WTC11 (cell line): ENCODE results near the gene FHOD3. TPM values are rescaled to one million over a fixed set of nuclear protein-coding genes. Genes with fewer than 3 reads are reported as not detected.

Experiments
- ATAC-seq: fragments of 200-7000 bp; cut with Tn5 transposase; 2 replicates; pipeline ENCODE4 v1.10.0; 2021; ENCODE audit warnings: mild to moderate bottlenecking, moderate library complexity
- CTCF ChIA-PET: fragments of 300-600 bp; sonication (Branson Sonifier 250); formaldehyde crosslinking; loops from one replicate; lab custom pipeline; 2021; ENCODE audit warnings: antibody characterized with exemption; lab: Charles Lee
- POLR2A ChIA-PET: fragments of 350-600 bp; sonication (Branson Sonifier 250); formaldehyde crosslinking; loops from one replicate; lab custom pipeline; 2021; ENCODE audit warnings: antibody characterized with exemption; lab: Charles Lee
- DNase-seq: peaks from one replicate; pipeline ENCODE4 v3.0.0; 2021; ENCODE audit warnings: low spot score
- H3K27ac Mint-ChIP-seq: 2 replicates; pipeline ENCODE4 v1.8.0; 2021; ENCODE audit warnings: mixed read lengths
- H3K27me3 Mint-ChIP-seq: 2 replicates; pipeline ENCODE4 v1.8.0; 2021; ENCODE audit warnings: low read depth, mild to moderate bottlenecking, moderate library complexity, mixed read lengths
- H3K36me3 Mint-ChIP-seq: 2 replicates; pipeline ENCODE4 v1.8.0; 2021; ENCODE audit warnings: mixed read lengths
- H3K4me1 Mint-ChIP-seq: 2 replicates; pipeline ENCODE4 v1.8.0; 2022; ENCODE audit warnings: mixed read lengths
- H3K4me3 Mint-ChIP-seq: 2 replicates; pipeline ENCODE4 v1.8.0; 2021; ENCODE audit warnings: mild to moderate bottlenecking, moderate library complexity, mixed read lengths
- H3K9me3 Mint-ChIP-seq: 2 replicates; pipeline ENCODE4 v1.8.0; 2021; ENCODE audit warnings: mixed read lengths
- ETV6 ChIP-seq: sonication (generic); formaldehyde crosslinking; IDR thresholded peaks from 2 replicates; pipeline ENCODE4 v1.8.1; 2022; ENCODE audit warnings: mild to moderate bottlenecking, missing genetic modification reagents
- GTF2I ChIP-seq: fragments of 250-450 bp; sonication (Bioruptor Pico); conservative IDR thresholded peaks from 2 replicates; pipeline ENCODE4 v1.4.0; 2021; ENCODE audit warnings: mild to moderate bottlenecking
- MYBL2 ChIP-seq: sonication (generic); formaldehyde crosslinking; IDR thresholded peaks from 2 replicates; pipeline ENCODE4 v1.8.1; 2023; ENCODE audit warnings: mild to moderate bottlenecking, moderate library complexity, missing genetic modification reagents
- NFYB ChIP-seq: sonication (generic); formaldehyde crosslinking; conservative IDR thresholded peaks from 2 replicates; pipeline ENCODE4 v1.8.0; 2022; ENCODE audit warnings: low read depth, missing genetic modification reagents
- NR3C1 ChIP-seq: sonication (generic); formaldehyde crosslinking; conservative IDR thresholded peaks from 2 replicates; pipeline ENCODE4 v1.8.1; 2023; ENCODE audit warnings: low read depth, mild to moderate bottlenecking, missing genetic modification reagents
- PRRX2 ChIP-seq: fragments of 250-450 bp; sonication (Bioruptor Pico); IDR thresholded peaks from 2 replicates; pipeline ENCODE4 v1.8.0; 2021; ENCODE audit warnings: mild to moderate bottlenecking
- RELA ChIP-seq: sonication (generic); formaldehyde crosslinking; IDR thresholded peaks from 2 replicates; pipeline ENCODE4 v1.8.1; 2022; ENCODE audit warnings: missing genetic modification reagents, mild to moderate bottlenecking, borderline replicate concordance
- SMAD4 ChIP-seq: sonication (generic); formaldehyde crosslinking; IDR thresholded peaks from 2 replicates; pipeline ENCODE4 v1.8.0; 2022; ENCODE audit warnings: mild to moderate bottlenecking, missing genetic modification reagents
- TEAD1 ChIP-seq: sonication (generic); formaldehyde crosslinking; IDR thresholded peaks from 2 replicates; pipeline ENCODE4 v1.8.0; 2022; ENCODE audit warnings: mild to moderate bottlenecking, missing genetic modification reagents
- ZNF232 ChIP-seq: sonication (generic); formaldehyde crosslinking; IDR thresholded peaks from 2 replicates; pipeline ENCODE4 v1.8.0; 2022; ENCODE audit warnings: mild to moderate bottlenecking, missing genetic modification reagents
- total RNA-seq: library from RNA; stranded (reverse); gene quantifications from 3 replicates; pipeline ENCODE4 v1.2.3, GENCODE V29; 2021
- TF ChIP-seq, protein P1 (sequence below): fragments of 250-450 bp; sonication (Bioruptor Pico); IDR thresholded peaks from 2 replicates; pipeline ENCODE4 v1.9.0; 2021; ENCODE audit warnings: mild to moderate bottlenecking, borderline replicate concordance
- TF ChIP-seq, protein P2 (sequence below): sonication (generic); formaldehyde crosslinking; IDR thresholded peaks from 2 replicates; pipeline ENCODE4 v1.8.1; 2022; ENCODE audit warnings: mild to moderate bottlenecking, moderate library complexity, missing genetic modification reagents
- TF ChIP-seq, protein P3 (sequence below): sonication (generic); formaldehyde crosslinking; IDR thresholded peaks from 2 replicates; pipeline ENCODE4 v1.8.0; 2023; ENCODE audit warnings: missing genetic modification reagents, mild to moderate bottlenecking, borderline replicate concordance
- TF ChIP-seq, protein P4 (sequence below): sonication (generic); formaldehyde crosslinking; IDR thresholded peaks from 2 replicates; pipeline ENCODE4 v1.8.0; 2022; ENCODE audit warnings: mild to moderate bottlenecking, missing genetic modification reagents
- TF ChIP-seq, protein P5 (sequence below): sonication (generic); formaldehyde crosslinking; conservative IDR thresholded peaks from 2 replicates; pipeline ENCODE4 v1.8.1; 2022; ENCODE audit warnings: mild to moderate bottlenecking, missing genetic modification reagents

Gene FHOD3
- total RNA-seq, 1 experiment from 2014 or later, result 3.8 TPM

DNA sequence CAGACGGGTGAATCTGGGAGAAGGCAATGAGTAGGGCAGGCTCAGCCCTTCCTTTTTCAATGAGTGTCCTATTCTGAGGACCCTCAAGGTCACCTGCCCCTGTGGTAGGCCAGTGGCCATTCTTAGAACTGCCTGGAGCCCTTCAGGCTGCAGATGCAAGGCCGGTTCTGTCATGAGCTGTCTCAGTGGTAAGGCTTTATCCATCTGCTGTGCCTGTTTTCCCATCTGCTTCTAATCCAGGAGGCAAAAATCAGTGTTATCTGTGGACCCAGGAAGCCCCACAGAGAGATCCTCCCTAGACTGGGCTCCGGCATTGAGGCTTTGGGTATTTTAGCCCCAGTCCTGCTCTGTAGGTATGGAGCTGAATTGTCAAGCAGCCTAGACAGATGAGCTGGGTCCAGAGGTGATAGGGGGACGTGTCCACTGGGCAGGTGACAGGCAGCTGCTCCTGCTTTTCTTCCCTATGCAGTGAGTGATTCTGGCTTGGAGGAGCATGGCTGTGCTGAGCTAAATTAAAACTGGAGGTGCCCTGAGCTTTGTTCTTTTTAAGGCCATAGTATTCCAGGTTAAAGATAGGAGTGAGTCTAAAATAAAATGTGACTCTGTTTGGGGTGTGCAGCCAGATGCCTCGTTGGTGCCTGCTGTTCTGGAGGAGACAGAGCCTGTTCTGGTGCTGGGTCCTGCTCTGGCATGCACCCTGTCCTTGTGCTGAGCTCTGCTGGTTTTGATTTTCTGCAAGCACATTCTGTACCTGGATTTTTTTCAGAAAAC, 92.5 kb downstream of the FHOD3 start:
- DNase-seq (no peak), ATAC-seq (no peak)
- CTCF ChIA-PET, result no interaction called here
- H3K4me1 Mint-ChIP-seq, result peaks cover 7% of the 10 kb centered on the region
- no peak for TF ChIP-seq MYBL2 (CRISPR knock-in tag)
- TF ChIP-seq NFYB, result no peak
- TF ChIP-seq PRRX2 (CRISPR knock-in tag), result no peak
- TF ChIP-seq, protein P1, sequence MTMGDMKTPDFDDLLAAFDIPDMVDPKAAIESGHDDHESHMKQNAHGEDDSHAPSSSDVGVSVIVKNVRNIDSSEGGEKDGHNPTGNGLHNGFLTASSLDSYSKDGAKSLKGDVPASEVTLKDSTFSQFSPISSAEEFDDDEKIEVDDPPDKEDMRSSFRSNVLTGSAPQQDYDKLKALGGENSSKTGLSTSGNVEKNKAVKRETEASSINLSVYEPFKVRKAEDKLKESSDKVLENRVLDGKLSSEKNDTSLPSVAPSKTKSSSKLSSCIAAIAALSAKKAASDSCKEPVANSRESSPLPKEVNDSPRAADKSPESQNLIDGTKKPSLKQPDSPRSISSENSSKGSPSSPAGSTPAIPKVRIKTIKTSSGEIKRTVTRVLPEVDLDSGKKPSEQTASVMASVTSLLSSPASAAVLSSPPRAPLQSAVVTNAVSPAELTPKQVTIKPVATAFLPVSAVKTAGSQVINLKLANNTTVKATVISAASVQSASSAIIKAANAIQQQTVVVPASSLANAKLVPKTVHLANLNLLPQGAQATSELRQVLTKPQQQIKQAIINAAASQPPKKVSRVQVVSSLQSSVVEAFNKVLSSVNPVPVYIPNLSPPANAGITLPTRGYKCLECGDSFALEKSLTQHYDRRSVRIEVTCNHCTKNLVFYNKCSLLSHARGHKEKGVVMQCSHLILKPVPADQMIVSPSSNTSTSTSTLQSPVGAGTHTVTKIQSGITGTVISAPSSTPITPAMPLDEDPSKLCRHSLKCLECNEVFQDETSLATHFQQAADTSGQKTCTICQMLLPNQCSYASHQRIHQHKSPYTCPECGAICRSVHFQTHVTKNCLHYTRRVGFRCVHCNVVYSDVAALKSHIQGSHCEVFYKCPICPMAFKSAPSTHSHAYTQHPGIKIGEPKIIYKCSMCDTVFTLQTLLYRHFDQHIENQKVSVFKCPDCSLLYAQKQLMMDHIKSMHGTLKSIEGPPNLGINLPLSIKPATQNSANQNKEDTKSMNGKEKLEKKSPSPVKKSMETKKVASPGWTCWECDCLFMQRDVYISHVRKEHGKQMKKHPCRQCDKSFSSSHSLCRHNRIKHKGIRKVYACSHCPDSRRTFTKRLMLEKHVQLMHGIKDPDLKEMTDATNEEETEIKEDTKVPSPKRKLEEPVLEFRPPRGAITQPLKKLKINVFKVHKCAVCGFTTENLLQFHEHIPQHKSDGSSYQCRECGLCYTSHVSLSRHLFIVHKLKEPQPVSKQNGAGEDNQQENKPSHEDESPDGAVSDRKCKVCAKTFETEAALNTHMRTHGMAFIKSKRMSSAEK (CRISPR knock-in tag), result no peak
- no peak for TF ChIP-seq SMAD4
- TF ChIP-seq, protein P2, sequence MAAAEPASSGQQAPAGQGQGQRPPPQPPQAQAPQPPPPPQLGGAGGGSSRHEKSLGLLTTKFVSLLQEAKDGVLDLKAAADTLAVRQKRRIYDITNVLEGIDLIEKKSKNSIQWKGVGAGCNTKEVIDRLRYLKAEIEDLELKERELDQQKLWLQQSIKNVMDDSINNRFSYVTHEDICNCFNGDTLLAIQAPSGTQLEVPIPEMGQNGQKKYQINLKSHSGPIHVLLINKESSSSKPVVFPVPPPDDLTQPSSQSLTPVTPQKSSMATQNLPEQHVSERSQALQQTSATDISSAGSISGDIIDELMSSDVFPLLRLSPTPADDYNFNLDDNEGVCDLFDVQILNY (CRISPR knock-in tag), result no peak
- TF ChIP-seq, protein P3, sequence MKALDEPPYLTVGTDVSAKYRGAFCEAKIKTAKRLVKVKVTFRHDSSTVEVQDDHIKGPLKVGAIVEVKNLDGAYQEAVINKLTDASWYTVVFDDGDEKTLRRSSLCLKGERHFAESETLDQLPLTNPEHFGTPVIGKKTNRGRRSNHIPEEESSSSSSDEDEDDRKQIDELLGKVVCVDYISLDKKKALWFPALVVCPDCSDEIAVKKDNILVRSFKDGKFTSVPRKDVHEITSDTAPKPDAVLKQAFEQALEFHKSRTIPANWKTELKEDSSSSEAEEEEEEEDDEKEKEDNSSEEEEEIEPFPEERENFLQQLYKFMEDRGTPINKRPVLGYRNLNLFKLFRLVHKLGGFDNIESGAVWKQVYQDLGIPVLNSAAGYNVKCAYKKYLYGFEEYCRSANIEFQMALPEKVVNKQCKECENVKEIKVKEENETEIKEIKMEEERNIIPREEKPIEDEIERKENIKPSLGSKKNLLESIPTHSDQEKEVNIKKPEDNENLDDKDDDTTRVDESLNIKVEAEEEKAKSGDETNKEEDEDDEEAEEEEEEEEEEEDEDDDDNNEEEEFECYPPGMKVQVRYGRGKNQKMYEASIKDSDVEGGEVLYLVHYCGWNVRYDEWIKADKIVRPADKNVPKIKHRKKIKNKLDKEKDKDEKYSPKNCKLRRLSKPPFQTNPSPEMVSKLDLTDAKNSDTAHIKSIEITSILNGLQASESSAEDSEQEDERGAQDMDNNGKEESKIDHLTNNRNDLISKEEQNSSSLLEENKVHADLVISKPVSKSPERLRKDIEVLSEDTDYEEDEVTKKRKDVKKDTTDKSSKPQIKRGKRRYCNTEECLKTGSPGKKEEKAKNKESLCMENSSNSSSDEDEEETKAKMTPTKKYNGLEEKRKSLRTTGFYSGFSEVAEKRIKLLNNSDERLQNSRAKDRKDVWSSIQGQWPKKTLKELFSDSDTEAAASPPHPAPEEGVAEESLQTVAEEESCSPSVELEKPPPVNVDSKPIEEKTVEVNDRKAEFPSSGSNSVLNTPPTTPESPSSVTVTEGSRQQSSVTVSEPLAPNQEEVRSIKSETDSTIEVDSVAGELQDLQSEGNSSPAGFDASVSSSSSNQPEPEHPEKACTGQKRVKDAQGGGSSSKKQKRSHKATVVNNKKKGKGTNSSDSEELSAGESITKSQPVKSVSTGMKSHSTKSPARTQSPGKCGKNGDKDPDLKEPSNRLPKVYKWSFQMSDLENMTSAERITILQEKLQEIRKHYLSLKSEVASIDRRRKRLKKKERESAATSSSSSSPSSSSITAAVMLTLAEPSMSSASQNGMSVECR (CRISPR knock-in tag), result no peak
- no peak for TF ChIP-seq TEAD1 (CRISPR knock-in tag)
- TF ChIP-seq ETV6, result no peak
- TF ChIP-seq, all 79 proteins: peak for 0
- Mint-ChIP-seq H3K4me3 (no peak overlapping the region), H3K27ac (no peak overlapping the region), H3K36me3 (peaks cover 8% of the 10 kb centered on the region), H3K9me3 (peaks cover 14% of the 10 kb centered on the region), H3K27me3 (peaks cover 4% of the 10 kb centered on the region; the same call in 1 of the 2 replicates)
- POLR2A ChIA-PET, result no interaction called here

DNA sequence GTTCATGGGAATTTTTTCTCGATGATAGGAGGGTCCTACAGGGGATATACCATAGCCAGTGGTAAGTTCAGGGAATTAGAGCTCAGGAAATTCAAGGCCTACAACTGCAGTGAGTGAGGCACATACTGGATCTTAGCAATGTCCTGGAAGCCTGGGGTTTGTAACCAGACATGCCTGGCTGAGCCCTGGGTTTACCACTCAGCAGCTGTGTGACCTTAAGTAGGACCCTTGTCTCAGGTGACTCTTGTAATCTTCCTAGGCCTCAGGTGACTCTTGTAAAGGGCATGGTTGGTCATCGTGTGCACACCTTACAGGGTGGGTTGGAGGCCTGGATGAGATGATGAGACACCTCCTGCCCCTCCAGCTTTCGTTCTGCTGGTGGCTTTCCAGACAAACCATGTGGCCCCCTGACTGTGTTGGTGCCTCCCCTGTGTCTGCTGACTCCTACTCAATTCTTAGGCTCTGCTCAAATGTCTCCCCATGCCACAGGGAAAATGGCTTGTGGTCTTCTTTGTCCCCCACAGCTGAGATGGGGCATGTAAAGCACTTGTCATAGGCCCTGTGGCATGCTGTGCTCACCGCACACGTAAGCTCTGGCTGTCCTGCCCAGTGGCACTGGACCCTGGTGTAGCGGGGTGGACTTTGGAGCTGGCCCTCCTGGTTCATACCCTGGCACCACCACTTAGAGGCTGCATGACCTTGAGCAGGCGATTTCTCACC, 94.1 kb downstream of the FHOD3 start:
- POLR2A ChIA-PET, result no interaction called here
- ATAC-seq, result no peak
- Mint-ChIP-seq H3K36me3 (peaks cover 15% of the 10 kb centered on the region), H3K27me3 (peaks cover 4% of the 10 kb centered on the region; the same call in 1 of the 2 replicates), H3K27ac (no peak overlapping the region), H3K4me1 (peaks cover 7% of the 10 kb centered on the region), H3K9me3 (peaks cover 27% of the 10 kb centered on the region), H3K4me3 (no peak overlapping the region)
- DNase-seq, result no peak
- CTCF ChIA-PET, result interaction anchor here (1.1 kb wide), 1 partner anchor 20 kb away, joined by 6 read pairs; no protein-coding TSS in a partner anchor
- TF ChIP-seq ZNF232 (CRISPR knock-in tag) (no peak), MYBL2 (CRISPR knock-in tag) (no peak), GTF2I (CRISPR knock-in tag) (no peak), NR3C1 (CRISPR knock-in tag) (no peak), RELA (CRISPR knock-in tag) (no peak), NFYB (no peak)
- TF ChIP-seq, protein P4, sequence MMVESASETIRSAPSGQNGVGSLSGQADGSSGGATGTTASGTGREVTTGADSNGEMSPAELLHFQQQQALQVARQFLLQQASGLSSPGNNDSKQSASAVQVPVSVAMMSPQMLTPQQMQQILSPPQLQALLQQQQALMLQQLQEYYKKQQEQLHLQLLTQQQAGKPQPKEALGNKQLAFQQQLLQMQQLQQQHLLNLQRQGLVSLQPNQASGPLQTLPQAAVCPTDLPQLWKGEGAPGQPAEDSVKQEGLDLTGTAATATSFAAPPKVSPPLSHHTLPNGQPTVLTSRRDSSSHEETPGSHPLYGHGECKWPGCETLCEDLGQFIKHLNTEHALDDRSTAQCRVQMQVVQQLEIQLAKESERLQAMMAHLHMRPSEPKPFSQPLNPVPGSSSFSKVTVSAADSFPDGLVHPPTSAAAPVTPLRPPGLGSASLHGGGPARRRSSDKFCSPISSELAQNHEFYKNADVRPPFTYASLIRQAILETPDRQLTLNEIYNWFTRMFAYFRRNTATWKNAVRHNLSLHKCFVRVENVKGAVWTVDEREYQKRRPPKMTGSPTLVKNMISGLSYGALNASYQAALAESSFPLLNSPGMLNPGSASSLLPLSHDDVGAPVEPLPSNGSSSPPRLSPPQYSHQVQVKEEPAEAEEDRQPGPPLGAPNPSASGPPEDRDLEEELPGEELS (CRISPR knock-in tag), result no peak
- TF ChIP-seq, protein P5, sequence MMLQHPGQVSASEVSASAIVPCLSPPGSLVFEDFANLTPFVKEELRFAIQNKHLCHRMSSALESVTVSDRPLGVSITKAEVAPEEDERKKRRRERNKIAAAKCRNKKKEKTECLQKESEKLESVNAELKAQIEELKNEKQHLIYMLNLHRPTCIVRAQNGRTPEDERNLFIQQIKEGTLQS (CRISPR knock-in tag), result no peak
- TF ChIP-seq, protein P1 (CRISPR knock-in tag), result no peak
